Mammary epithelial cell (primary cell): ENCODE data around the gene MED29.

Source experiments
- CTCF ChIP-seq, 2 donors: IDR thresholded peaks in 1 of 2; conservative IDR thresholded peaks in 1 of 2; 2 replicates each; pipeline ENCODE4 v1.5.1; 2011 to 2012; ENCODE audit warnings: inconsistent platforms in 2 of 2, low read length in 2 of 2, mild to moderate bottlenecking in 2 of 2, control low read depth in 1 of 2, low read depth in 1 of 2; ENCODE audit not compliant: insufficient read depth in 1 of 2; ENCODE audit errors: extremely low read depth in 1 of 2
- EZH2 ChIP-seq: IDR thresholded peaks from 2 replicates; pipeline ENCODE4 v1.6.1; 2012; ENCODE audit warnings: low read length, inconsistent platforms, borderline replicate concordance

GRCh38 chr19:39355253-39355652, 35.9 kb upstream of the MED29 start:
- TF ChIP-seq CTCF (conservative IDR thresholded peaks at IDR 0.05 in 1 of 2, IDR thresholded peaks at IDR 0.05 in 1 of 2; ENCODE audit: extremely low read depth in 1 of 2, insufficient read depth in 1 of 2, low read depth in 1 of 2, low read length in 2 of 2) (no peak), EZH2 (no peak)
